ENCODE results near the gene PTPRZ1.

The PTPRZ1 gene

DNA sequence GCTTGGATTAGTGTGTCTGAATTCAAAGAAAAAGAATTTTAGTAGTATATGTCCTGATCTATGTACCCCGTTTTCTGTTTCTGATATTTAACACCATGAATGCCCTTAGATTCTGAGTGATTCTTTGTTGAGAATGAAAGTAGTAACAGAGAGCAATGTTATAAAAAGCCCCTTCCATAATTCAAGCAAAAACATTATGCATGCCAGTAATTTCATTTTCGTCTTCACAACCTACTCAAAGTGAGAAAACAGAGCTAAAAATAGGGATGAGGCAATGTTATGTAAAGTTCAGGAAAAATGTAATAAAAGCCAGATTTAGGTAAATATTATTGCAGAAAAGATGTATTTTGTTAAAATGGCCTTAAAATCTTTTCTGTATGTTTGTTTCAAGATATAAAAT is 28.1 kb downstream of the PTPRZ1 start:
- FAIRE-seq = no peak

DNA sequence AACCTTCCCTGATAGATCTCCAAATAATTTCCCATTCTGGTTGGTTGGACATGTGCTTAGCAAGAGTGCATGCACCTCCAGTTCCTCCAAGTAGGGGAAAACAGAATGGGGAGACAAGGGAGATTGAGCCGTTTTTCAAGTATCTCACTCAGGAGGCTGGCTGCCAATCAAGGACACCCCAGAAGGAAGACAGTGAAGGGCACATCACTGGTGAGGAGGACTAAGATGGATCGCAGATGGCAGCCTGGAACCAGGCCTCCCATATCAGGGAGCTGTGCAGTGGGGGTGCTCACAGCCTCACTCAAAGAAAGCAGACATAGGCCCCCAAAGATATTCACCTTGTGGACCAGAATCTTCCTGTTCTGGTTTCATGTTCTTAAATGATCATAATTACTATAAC is 31.2 kb downstream of the PTPRZ1 start:
- no peak for FAIRE-seq

DNA sequence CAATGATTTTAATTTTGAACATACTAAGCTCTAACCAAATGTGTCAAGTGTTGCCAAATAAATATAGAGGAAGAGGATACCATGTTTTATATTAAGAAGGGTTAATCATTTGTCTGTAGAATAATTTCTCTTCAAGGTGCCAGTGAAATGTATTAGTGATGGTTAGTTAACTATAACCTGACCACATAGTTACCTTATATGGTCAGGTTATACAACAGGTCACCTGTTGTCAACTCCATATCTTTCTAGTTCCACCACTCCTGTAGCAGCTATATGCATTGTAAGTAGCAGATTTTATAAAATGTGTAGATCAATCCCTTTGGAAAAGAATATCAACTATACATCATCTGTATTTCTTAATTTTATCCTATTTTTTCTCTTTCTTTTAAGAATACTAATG is 35.1 kb downstream of the PTPRZ1 start:
- FAIRE-seq = no peak

DNA sequence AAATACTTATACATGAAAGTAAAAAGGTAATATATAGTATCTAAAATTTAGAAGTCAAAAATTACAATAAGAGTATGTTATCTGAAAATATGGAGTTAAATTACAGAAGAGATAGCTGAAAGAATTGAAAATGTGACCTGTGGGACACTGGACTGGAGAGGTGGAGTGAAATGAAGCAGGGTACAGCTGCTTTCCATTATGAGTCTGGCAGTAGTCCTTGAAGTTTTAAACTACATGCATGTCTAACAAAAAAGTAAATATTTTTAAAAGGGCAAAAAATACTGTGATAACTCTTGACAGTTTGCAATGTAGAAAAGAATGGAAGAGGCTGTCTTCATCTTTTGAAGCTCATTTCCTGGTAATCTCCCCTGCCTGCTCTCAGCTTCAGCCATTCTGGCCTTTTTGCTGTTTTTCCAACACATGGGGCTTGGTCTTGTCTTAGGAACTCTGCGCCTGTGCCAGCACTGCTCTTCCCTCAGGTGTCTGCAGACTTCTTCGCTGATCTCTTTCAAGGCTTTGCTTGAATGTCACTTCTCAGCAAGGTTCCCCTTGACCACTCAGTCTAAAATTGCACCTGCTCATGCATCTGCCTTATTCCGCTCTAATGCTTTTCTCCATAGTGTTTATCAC is 36.9 kb downstream of the PTPRZ1 start:
- FAIRE-seq = no peak

- no peak for FAIRE-seq
Measured at GRCh38 chr7:121913947-121914675, 41.1 kb downstream of the PTPRZ1 start.

DNA sequence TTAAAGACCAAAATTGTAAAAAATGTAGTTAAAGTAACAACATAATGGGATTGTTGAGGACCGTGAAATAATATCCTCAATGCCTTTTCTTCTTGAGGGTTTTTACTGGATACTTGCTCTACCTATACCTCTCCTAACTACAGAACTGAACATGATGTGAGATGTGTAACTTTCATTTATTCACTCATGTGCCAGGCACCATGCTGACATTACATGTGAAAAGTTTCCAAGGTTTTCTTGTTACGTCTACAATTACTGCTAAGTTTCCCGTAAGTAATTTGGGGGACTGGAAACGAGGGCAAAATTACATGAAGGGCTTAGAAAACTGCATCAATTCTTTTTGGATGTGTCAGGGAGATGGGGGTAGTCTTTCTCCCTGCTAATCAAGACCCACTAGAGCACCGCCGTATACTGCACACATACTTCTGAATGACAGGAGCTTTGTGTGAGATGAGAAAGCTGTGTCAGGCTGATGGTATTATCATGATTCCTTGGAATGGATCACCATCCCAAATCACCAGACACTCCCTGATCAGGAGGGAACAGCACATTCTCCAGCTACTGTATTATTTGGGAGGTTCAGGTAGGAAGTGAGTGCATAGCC is 41.8 kb downstream of the PTPRZ1 start:
- no peak for FAIRE-seq

DNA sequence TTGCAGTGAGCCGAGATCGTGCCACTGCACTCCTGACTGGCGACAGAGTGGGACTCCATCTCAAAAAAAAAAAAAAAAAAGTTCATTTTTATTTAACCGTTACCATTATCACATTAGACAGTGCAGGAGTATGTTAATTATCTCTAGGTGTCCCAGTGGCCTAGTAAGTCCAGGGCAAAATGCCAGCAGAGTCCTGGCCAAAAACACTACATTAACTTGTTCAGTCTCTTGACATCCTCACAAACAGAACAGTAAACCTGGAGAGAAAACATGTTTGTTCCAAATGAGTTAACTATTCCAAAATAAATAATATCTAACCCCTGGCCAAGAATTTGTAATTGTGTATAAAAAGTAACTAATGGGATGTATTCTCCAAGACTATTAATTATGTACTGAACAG is 43.2 kb downstream of the PTPRZ1 start:
- FAIRE-seq = no peak

- FAIRE-seq = no peak
Measured at GRCh38 chr7:121919986-121920385, 47.0 kb downstream of the PTPRZ1 start.

DNA sequence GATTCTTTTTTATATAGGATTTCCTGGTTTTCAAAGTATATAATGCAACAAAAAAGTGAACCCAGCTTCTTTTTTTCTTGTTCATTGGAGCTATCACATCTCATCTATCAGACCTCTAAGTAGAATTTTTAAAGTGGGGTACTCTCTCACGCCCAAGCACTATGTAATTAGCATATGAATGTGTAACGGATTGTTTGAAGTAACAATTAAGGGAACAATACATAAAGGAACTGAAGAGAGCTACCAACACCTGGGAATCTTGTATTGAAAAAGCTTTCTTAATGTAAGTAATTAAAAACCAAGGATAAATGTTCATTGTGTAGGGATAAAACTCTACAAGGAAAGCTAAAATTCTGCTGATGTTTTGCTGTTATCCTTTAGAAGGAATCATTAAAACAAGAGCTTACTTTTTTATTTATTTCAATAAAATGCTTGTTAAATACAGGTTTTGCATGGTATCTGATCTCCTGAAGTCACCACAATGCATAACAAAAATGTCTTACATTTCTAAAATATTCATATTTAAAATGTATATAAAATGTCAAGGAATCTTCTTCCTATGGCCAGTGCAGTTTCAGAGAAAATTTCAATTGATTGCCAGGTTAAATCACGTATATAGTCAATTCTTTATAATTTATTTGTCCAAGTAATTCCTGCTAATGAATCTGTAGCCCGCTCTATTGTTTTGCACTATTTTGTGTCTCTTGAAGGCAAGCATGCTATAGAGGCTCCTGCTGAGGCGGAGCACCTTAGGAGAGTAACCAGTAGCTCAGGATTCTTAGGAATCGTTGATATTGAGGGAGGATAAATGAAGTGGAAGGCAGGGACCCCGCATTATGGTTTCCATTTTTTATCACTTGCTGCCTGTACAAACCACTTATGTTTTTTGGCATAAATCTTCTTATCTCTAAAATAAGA is 51.6 kb downstream of the PTPRZ1 start:
- no peak for FAIRE-seq

- no peak for FAIRE-seq
Measured at GRCh38 chr7:121931149-121931902, 58.4 kb downstream of the PTPRZ1 start.

GRCh38 chr7:121932768-121933167 is 59.8 kb downstream of the PTPRZ1 start:
- FAIRE-seq = no peak

DNA sequence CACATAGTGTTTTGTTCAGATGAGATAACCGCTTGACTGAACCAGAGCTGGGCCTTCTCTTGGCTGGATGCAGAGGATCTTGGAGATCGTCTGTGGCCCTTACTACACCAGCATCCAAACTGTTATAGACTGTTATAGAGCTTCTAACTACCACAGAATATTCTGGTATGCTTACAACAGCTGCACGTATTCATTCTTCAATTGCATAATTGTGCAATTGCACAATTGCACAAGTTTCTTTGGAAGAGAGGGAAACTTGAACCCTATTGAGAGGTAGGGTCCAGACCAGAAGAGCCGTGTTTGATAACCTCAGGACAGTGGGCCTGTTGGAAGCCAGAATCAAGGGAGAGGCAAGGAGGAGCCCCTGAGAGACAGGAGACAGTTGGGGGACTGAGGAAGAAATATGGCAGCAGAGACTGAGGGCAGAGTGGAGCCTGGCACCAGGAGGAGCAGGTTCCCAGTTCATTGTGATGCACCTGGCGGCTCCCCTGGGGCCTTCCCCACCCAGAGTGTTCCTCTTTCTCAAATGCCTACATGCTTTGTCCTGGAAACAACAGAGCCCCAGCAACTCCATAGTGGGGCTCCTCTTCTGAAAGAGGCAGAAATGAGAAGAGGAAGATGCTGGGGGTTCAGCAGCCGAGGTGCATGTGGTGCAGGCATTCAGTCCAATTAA is 64.1 kb downstream of the PTPRZ1 start:
- no peak for FAIRE-seq

- no peak for FAIRE-seq
Measured at GRCh38 chr7:121938429-121938996, 65.6 kb downstream of the PTPRZ1 start.

DNA sequence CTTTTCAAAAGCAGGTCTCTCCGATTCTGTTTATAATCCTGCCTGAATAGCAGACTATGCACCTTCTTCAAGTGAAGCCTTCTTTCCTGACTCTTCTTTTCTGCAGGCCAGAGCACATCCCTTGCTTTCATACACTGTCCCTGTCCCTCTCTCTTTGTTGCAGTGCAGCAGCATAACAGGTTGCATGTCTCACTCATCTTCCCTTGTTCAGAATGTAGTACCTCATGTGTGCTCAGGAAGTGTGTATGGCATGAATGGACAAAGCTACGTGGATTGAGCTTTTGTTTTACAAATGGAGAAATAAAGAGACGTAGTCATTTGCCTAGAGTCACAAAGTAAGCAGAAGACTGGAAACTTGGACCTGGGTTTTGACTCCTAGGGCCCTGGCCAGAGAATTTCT is 68.0 kb downstream of the PTPRZ1 start:
- FAIRE-seq = no peak

DNA sequence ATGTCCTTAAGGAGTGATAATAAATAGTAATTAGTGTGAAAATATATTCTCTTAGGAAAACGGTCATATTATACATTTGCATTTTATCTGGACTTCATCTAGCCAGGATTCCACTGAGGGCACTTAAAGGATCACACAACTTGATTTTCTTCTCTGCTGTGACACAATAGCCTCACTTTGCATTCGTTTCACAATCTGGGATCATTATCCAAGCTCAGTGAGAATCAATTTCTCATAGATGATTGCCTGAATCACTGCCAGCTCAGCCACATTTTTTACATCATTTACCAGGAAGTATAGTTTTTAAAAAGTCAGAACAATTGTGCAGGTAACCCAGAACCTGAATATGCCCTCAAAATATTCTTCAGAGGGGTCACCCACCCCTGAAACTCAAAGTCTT is 68.9 kb downstream of the PTPRZ1 start:
- no peak for FAIRE-seq

DNA sequence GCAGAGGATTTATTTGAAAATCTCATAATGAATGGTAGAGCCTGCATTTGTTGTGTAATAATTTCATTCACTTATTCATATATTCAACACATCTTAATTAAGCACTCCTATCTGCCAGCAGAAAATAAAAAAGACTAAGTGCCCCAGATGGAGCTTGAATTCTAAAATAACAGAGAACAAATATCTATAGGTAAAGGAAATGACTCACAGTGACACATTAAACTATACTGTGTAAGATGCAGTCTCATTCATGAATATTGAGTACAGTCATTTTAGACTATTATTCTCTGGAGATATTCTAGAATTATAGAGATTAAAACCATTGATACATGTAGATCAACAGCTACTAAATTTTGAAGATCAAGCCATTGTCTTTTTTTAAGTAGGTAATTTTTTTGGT is 72.1 kb downstream of the PTPRZ1 start:
- FAIRE-seq = no peak

DNA sequence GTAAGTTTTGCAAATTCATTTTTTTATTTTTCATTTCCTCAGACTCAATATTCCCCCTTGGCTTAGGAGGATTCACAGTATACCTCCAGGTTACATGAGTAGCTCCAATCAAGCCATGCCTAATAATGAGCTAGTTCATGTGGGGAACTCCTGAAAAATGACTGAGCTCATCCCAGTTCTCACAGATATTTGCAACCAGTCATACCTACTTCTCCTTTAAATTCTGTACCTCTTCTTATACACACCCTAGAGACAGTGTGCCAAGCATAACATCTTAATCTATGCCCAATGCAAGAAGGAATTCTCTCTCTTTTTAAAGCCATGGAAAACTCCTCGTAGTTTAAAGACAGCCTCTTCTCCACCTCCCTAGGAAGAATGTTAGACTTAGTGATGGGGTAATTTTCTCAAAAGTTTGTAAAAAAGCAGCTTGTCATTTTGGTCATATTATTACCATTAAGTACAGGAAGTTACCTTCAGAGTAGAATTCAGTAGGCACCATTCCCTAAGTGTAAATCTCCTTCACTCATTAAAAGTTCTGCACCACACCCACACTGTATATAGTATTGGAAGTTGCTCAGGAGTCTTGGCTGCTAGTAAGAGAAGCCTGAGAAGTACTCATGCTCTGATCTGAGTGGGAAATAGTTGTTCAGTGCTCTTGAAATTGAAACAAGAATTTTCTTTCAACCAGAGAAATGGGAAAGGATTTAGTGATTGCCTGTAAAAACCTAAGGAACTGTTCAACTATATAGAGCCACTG is 72.7 kb downstream of the PTPRZ1 start:
- no peak for FAIRE-seq

- no peak for FAIRE-seq
Measured at GRCh38 chr7:121953164-121953563, 80.2 kb downstream of the PTPRZ1 start.

DNA sequence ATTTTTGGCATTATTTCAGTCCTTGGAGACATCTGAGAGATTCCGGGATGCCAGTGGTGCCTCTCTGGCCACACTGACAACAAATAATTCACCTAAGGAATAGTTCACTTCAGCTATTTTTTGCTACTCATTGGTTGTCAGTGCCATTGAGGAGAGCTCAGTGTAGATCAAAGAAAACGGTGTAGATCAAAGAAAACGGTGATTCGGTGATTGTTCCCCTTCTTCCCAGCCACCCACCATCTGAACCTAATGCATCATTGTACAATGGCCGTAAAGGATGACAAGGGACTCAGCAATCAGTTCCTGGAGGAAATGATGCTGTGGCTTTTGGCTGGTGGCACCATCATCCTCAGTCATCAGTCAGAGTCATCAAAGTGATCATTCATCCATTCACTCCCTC is 80.6 kb downstream of the PTPRZ1 start:
- FAIRE-seq = no peak

DNA sequence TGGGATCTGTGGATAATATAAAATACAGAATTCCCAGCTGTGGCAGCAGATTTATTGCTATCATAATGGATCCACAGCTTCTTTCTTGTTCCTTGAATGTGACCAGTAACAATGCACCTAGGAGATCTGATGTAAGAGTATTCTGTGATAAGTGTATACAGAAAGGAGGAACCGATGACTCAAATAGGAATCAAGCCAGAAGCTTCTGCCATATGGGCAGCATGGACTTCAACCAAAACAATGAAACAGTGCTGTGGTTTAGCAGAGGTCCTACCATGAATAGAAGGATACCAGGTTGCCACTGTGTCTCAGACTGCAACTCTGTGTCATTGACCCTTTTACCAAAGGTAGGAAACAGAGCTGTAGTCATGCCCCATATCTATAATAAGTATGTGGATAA is 81.8 kb downstream of the PTPRZ1 start:
- no peak for FAIRE-seq

GRCh38 chr7:121957626-121958025 is 84.7 kb downstream of the PTPRZ1 start:
- no peak for FAIRE-seq

Data from TTC549 (cell line).